Heart right ventricle (tissue), 16 donors: ENCODE results near the gene PYGB. TPM values are rescaled to one million over a fixed set of nuclear protein-coding genes. Genes with fewer than 3 reads are reported as not detected.

ENCODE experiments used
- ATAC-seq, 8 donors: fragments of 200-7000 bp; cut with Tn5 transposase; one replicate each; pipeline ENCODE4 v1.9.1; 2020; ENCODE audit warnings: mild to moderate bottlenecking in 8 of 8, moderate library complexity in 8 of 8, moderate number of reproducible peaks in 1 of 8
- DNase-seq, 2 donors: peaks; one replicate each; pipeline ENCODE4 v3.0.0-alpha.2; 2020
- H3K27ac ChIP-seq, 10 donors: fragments of 200-600 bp; sonication (generic) in 2 of 10; one replicate each; pipeline versions ENCODE4 v1.5.0 to v1.8.0; 2020 to 2022; ENCODE audit warnings: mild to moderate bottlenecking in 3 of 10
- H3K27me3 ChIP-seq, 7 donors: fragments of 200-600 bp; one replicate each; pipeline ENCODE4 v1.8.0; 2021 to 2022; ENCODE audit warnings: mild to moderate bottlenecking in 2 of 7
- H3K36me3 ChIP-seq, 9 donors: fragments of 200-600 bp; sonication (generic) in 1 of 9; one replicate each; pipeline versions ENCODE4 v1.5.0 to v1.8.0; 2020 to 2022; ENCODE audit warnings: mild to moderate bottlenecking in 2 of 9
- H3K4me1 ChIP-seq, 9 donors: fragments of 200-600 bp; sonication (generic) in 1 of 9; one replicate each; pipeline versions ENCODE4 v1.5.0 to v1.8.0; 2020 to 2022; ENCODE audit warnings: mild to moderate bottlenecking in 4 of 9
- H3K4me3 ChIP-seq, 10 donors: fragments of 200-600 bp; sonication (generic) in 2 of 10; one replicate each; pipeline versions ENCODE4 v1.5.0 to v1.8.0; 2020 to 2022; ENCODE audit warnings: mild to moderate bottlenecking in 7 of 10, moderate library complexity in 2 of 10
- H3K9me3 ChIP-seq, 11 donors: fragments of 200-600 bp in 10 of 11; sonication (generic) in 2 of 11; one replicate each; pipeline versions ENCODE4 v1.5.0 to v1.8.0; 2013 to 2022; ENCODE audit warnings: mild to moderate bottlenecking in 2 of 11, control low read depth in 1 of 11, moderate library complexity in 1 of 11
- WGBS, 2 donors: extraction: QIAGEN DNeasy Blood & Tissue Kit; methylation state at CpG; one replicate each; pipeline ENCODE4 v1.1.7; 2013; ENCODE audit warnings: inconsistent platforms in 1 of 2; 5-methylcytosine and 5-hydroxymethylcytosine counted together
- intact Hi-C, 10 donors: fragments of 100-400 bp; cut with DNase I; formaldehyde crosslinking; loops; one replicate each; pipeline versions ENCODE4 v1.11.1 to v1.14.2; 2022
- polyA plus RNA-seq, 2 donors: library from polyadenylated mRNA; stranded (reverse); fragments of 200-250 nt; gene quantifications; one replicate each; pipeline ENCODE4 v1.2.3, GENCODE V29; 2013
- total RNA-seq, 10 donors: library from RNA; stranded (reverse); fragmentation: NEBNext Ultra II Directional in 3 of 10; extraction: Animal tissue kit (Norgen Biotek cat#: 25700) in 3 of 10; gene quantifications; one replicate each; pipeline versions ENCODE4 v1.2.1 to v1.2.4, GENCODE V29; 2021 to 2023
- TF ChIP-seq, protein P1 (sequence below), 9 donors: fragments of 200-600 bp; sonication (generic) in 2 of 9; IDR thresholded peaks; one replicate each; pipeline versions ENCODE4 v1.5.0 to v1.8.0; 2021 to 2022; ENCODE audit warnings: antibody characterized with exemption in 9 of 9, mild to moderate bottlenecking in 5 of 9, moderate library complexity in 1 of 9
- donor health status: Arrhythmogenic right ventricular cardiomyopathy.
- donor health status: ischemic (EF 13 %, LVEDD 7.1; RV severe dilation, severe dysfunction).
- donor health status: healthy with polysubstance abuse.
- donor health status: DM: no; HTN: yes; CAD: no.
- donor health status: DM: no; HTN: no; CAD: no.
- donor health status: ischemic (EF 25% LVEDD 6.9; RV normal size, moderate dysfunction).
- donor health status: ischemic (EF 25% LVEDD 5.7; RV mildly dilated, moderate dysfunction).
- donor health status: healthy.
- donor health status: DM: yes; HTN: yes; CAD: no.
- donor health status: Ischemic cardiomyopathy.
- donor health status: ischemic (EF 35%, LVEDD 5.7; RV mildly dilated, moderate dysfunction).
- donor health status: nonischemic (EF 11% LVEDD 7.7; RV severe dilation, severe dysfunction).
- donor health status: DM: yes; HTN: yes; CAD: no.
- donor health status: PGD.
- donor health status: ischemic (EF 29% LVEDD 5.4; RV normal size, mild dysfunction).
- donor health status: nonischemic (EF 23%, LVEDD 6.1; RV moderate dilation, normal function).

The PYGB gene
- total and polyA plus RNA-seq, 12 donors: 83.1 to 462 (median 269) TPM

DNA sequence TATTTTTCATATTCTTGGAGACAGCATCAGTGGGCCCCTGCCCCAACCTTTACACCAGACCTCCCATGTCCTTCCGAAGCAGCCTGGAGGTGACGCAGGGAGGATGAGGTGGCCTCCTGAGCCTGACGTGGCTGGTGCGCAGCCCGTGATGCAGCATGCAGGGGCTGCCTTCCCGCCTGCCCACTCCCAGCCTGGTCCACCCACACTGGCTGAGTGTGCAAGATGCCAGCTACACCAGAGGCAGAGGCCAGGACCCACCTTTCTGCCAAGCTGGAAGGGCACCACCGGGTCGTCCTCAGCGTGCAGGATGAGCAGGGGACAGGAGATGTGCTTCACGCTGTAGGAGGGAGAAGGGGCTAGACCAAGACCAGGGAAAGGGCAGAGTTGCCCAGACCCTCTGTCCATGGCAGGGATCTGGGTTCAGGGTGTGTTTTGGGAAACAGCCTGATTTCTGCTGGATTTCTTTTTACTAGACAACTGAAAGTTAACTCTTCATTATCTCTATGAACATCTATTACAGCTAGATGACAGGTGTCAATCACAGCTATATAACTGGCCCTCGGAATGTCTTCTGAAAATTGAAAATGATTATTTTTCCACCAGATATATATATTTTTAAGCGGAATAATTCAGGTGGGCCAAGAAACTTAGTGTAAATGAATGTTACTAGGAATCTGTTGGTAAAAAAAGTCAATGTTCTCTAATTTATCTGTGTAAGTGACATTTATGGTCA lies 55.6 kb downstream of the PYGB start:
- WGBS, 2 donors: 87 to 91% methylated on average over 12 of the region's 12 CpGs
- ATAC-seq (peak in 1 of 8 donors; percentile 4), DNase-seq (no peak)
- TF ChIP-seq, protein P1, sequence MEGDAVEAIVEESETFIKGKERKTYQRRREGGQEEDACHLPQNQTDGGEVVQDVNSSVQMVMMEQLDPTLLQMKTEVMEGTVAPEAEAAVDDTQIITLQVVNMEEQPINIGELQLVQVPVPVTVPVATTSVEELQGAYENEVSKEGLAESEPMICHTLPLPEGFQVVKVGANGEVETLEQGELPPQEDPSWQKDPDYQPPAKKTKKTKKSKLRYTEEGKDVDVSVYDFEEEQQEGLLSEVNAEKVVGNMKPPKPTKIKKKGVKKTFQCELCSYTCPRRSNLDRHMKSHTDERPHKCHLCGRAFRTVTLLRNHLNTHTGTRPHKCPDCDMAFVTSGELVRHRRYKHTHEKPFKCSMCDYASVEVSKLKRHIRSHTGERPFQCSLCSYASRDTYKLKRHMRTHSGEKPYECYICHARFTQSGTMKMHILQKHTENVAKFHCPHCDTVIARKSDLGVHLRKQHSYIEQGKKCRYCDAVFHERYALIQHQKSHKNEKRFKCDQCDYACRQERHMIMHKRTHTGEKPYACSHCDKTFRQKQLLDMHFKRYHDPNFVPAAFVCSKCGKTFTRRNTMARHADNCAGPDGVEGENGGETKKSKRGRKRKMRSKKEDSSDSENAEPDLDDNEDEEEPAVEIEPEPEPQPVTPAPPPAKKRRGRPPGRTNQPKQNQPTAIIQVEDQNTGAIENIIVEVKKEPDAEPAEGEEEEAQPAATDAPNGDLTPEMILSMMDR (IDR thresholded peaks at IDR 0.05): no peak
- intact Hi-C loops: no loop called here
- Histone ChIP-seq H3K4me1 (peaks cover 0 to 16% (median 0%) of the 10 kb centered on the region in 9 donors), H3K4me3 (no peak overlapping the region), H3K36me3 (peaks cover 0 to 84% (median 4%) of the 10 kb centered on the region in 9 donors), H3K9me3 (no peaks in the 10 kb centered on the region), H3K27ac (no peak overlapping the region), H3K27me3 (no peaks in the 10 kb centered on the region)

DNA sequence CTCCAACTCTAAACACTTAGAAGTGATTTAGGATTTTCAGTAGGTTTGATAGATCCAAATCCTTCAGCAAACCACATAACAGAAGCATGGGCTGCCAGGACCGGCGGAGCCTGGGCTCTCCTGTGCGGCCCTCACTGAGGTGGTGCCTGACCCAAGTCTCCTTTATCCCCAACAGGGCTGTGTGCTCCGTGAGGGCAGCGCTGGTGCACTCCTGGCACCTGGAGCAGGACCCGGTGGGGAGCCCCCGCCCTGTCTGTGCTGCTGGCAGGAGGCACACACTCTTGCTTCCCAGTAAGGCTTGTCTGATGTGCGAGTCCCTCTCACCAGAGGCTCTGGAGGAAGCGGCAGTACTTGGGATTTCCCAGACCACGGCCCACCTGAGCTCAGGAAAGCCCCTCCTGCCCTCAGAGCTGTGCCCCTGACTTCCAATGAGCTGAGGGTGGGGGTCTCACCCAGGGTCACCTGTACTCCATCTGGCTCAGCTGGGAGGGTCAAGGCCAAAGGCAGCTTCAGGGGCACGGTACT lies 56.2 kb downstream of the PYGB start:
- WGBS, 2 donors: 89 to 90% methylated on average over 11 of the region's 11 CpGs
- peaks cover 0 to 82% (median 4%) of the 10 kb centered on the region in 9 donors for H3K36me3 ChIP-seq
- DNase-seq (no peak), ATAC-seq (no peak)
- no peak overlapping the region for H3K4me3 ChIP-seq
- H3K27ac ChIP-seq: no peak overlapping the region
- TF ChIP-seq, protein P1 (IDR thresholded peaks at IDR 0.05): no peak
- H3K27me3 ChIP-seq: no peaks in the 10 kb centered on the region
- peaks cover 0 to 18% (median under 1%) of the 10 kb centered on the region in 9 donors for H3K4me1 ChIP-seq
- no peaks in the 10 kb centered on the region for H3K9me3 ChIP-seq
- intact Hi-C loops: no loop called here

DNA sequence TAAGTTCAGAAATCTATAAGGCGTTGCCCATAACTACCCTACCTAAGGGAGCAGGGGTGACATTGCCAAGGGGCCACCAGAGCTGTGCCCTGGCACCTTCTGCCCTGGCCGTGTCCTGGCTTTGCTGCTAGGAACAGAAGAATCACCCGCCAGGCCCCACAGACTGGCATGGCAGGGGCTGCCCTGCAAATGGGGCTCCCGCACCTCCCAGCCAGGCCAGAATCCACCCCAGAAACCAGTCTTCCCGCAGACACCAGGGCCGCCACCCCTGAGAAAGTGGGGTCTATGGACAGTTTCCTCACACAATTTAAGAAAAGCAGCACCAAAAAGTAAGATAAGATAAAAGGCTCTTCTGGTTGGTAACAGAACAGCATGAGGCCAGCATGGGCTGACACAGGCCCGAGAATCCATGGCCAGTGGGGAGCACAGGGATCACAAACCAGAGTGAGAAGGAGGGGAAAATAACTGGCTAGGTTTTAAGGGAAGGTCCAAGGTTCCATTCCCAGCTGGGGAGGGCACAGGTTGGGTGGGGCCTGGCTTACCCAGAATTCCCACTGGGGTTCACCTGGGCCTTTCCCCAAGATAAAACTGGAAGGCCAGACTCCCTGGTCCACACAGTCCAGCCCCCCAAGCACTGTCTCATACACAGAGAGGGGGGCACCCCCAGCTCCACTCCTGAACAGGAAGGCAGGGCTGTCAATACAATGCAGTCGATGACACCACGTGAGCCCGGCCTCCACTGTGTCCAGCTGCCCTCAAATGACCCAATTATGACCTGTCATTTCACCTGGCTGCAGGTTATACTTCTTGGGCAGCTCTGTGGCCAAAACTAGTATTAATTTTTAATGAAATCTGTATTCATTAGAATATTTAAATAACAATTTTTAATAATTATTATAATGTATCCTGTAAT lies 59.4 kb downstream of the PYGB start:
- intact Hi-C loops: no loop called here
- Histone ChIP-seq H3K4me1 (peaks cover 15 to 35% (median 26%) of the 10 kb centered on the region in 9 donors), H3K36me3 (peaks cover 0 to 58% (median 0%) of the 10 kb centered on the region in 9 donors), H3K9me3 (no peaks in the 10 kb centered on the region), H3K27me3 (no peaks in the 10 kb centered on the region), H3K4me3 (no peak overlapping the region), H3K27ac (peak overlapping the region in 1 of 10 donors; percentile 2)
- ATAC-seq: no peak
- no peak for DNase-seq
- WGBS, 2 donors: 86 to 91% methylated on average over 10 of the region's 10 CpGs
- TF ChIP-seq, protein P1 (IDR thresholded peaks at IDR 0.05): no peak

DNA sequence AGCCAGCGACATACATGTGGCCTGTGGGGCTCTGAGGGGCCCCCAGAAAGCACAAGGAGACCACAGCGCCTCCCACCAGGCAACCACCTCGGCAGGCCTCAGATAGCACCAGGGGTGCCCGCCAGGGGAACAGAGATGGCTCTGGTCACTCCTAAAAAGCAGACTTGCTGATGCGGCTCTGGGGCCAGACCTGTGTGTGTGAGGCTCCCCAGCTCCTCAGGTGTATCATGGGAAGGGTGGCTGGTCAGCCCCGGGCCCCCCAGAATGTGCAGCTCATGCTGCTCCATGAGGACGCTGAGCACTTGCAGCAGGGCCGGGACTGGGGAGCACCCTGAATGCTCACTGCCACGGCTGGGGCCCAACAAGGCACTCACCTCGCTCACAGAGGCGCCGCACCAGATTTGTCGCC lies 60.2 kb downstream of the PYGB start:
- Histone ChIP-seq H3K27ac (peak overlapping the region in 1 of 10 donors; percentile 86), H3K36me3 (peaks cover 0 to 51% (median 0%) of the 10 kb centered on the region in 9 donors), H3K4me1 (peaks cover 15 to 33% (median 26%) of the 10 kb centered on the region in 9 donors), H3K9me3 (no peaks in the 10 kb centered on the region), H3K4me3 (no peak overlapping the region), H3K27me3 (no peaks in the 10 kb centered on the region)
- TF ChIP-seq, protein P1 (IDR thresholded peaks at IDR 0.05): no peak
- DNase-seq (no peak), ATAC-seq (no peak)
- intact Hi-C loops: loop anchor here in 1 of 10 donors (2.0 kb wide), 1 partner anchor 47 kb away; no protein-coding TSS in a partner anchor
- 92% methylated on average over 13 of the region's 13 CpGs for WGBS, 2 donors
